ENCODE results near the gene MBD3L2.

DNA sequence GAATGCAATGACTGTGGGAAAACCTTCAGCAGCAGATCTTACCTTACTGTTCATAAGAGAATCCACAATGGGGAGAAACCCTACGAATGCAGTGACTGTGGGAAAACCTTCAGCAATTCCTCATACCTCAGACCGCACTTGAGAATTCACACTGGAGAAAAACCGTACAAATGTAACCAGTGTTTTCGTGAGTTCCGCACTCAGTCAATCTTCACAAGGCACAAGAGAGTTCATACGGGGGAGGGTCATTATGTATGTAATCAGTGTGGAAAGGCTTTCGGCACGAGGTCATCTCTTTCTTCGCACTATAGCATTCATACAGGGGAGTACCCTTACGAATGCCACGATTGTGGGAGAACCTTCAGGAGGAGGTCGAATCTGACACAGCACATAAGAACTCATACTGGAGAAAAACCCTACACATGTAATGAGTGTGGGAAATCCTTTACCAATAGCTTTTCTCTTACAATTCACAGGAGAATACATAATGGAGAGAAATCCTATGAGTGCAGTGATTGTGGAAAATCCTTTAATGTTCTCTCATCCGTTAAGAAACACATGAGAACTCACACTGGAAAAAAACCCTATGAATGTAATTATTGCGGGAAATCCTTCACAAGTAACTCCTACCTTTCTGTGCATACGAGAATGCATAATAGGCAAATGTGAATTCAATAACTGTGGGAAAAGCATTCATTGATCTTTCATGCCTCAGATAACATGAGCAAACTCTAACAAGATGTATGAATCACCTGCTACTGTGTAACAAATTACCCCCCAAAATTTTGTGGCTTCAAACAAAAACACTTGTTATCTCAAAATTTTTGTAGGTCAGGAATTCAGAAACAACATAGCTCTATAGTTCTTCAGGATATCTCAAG, 34.2 kb downstream of the MBD3L2 start:
- TF ChIP-seq, protein P1, sequence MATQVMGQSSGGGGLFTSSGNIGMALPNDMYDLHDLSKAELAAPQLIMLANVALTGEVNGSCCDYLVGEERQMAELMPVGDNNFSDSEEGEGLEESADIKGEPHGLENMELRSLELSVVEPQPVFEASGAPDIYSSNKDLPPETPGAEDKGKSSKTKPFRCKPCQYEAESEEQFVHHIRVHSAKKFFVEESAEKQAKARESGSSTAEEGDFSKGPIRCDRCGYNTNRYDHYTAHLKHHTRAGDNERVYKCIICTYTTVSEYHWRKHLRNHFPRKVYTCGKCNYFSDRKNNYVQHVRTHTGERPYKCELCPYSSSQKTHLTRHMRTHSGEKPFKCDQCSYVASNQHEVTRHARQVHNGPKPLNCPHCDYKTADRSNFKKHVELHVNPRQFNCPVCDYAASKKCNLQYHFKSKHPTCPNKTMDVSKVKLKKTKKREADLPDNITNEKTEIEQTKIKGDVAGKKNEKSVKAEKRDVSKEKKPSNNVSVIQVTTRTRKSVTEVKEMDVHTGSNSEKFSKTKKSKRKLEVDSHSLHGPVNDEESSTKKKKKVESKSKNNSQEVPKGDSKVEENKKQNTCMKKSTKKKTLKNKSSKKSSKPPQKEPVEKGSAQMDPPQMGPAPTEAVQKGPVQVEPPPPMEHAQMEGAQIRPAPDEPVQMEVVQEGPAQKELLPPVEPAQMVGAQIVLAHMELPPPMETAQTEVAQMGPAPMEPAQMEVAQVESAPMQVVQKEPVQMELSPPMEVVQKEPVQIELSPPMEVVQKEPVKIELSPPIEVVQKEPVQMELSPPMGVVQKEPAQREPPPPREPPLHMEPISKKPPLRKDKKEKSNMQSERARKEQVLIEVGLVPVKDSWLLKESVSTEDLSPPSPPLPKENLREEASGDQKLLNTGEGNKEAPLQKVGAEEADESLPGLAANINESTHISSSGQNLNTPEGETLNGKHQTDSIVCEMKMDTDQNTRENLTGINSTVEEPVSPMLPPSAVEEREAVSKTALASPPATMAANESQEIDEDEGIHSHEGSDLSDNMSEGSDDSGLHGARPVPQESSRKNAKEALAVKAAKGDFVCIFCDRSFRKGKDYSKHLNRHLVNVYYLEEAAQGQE (IDR thresholded peaks at IDR 0.05; ENCODE audit: low read depth): no peak
- TF ChIP-seq NFIC (IDR thresholded peaks at IDR 0.05) (no peak), CREB1 (IDR thresholded peaks at IDR 0.05; ENCODE audit: low read depth) (no peak), CEBPB (IDR thresholded peaks at IDR 0.05) (no peak), EP300 (IDR thresholded peaks at IDR 0.05; ENCODE audit: borderline replicate concordance) (no peak), RAD21 (IDR thresholded peaks at IDR 0.05; ENCODE audit: low read depth) (no peak), YY1 (IDR thresholded peaks at IDR 0.05; ENCODE audit: low read depth) (no peak), TAF1 (IDR thresholded peaks at IDR 0.05; ENCODE audit: low read depth) (no peak), EGR1 (IDR thresholded peaks at IDR 0.05) (no peak), TEAD4 (IDR thresholded peaks at IDR 0.05) (no peak), FOXM1 (IDR thresholded peaks at IDR 0.05; ENCODE audit: borderline replicate concordance, low read depth) (no peak)
- TF ChIP-seq, protein P2, sequence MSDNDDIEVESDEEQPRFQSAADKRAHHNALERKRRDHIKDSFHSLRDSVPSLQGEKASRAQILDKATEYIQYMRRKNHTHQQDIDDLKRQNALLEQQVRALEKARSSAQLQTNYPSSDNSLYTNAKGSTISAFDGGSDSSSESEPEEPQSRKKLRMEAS (IDR thresholded peaks at IDR 0.05): no peak
- TF ChIP-seq, protein P3, sequence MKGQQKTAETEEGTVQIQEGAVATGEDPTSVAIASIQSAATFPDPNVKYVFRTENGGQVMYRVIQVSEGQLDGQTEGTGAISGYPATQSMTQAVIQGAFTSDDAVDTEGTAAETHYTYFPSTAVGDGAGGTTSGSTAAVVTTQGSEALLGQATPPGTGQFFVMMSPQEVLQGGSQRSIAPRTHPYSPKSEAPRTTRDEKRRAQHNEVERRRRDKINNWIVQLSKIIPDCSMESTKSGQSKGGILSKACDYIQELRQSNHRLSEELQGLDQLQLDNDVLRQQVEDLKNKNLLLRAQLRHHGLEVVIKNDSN (IDR thresholded peaks at IDR 0.05): no peak; the same call in 1 of the 2 replicates

Measured in Ishikawa (cell line).